ENCODE data around the gene USP34. TPM values are rescaled to one million over a fixed set of nuclear protein-coding genes. Genes with fewer than 3 reads are reported as not detected.

Gene USP34
- total and polyA plus RNA-seq, 2 donors from 2014 or later, result 37.2 to 112 TPM

GRCh38 chr2:61434314-61434713 is 36.6 kb downstream of the USP34 start:
- no peak overlapping the region for H3K4me3 ChIP-seq (ENCODE audit: low read length in 3 of 3)
- FAIRE-seq, result no peak
- no peak for TF ChIP-seq CTCF (IDR thresholded peaks at IDR 0.05; ENCODE audit: borderline replicate concordance, extremely low read depth, insufficient read depth)

GRCh38 chr2:61433606-61434005 is 37.3 kb downstream of the USP34 start:
- no peaks in the 10 kb centered on the region for H3K9me3 ChIP-seq (ENCODE audit: control insufficient read depth in 2 of 3, insufficient read depth in 1 of 3, low read length in 3 of 3)
- no peaks in the 10 kb centered on the region for H3K27me3 ChIP-seq (ENCODE audit: control insufficient read depth, insufficient read depth, low read length)
- H3K4me3 ChIP-seq (ENCODE audit: low read length in 3 of 3), result no peak overlapping the region
- H3K9ac ChIP-seq (ENCODE audit: low read length in 3 of 3), result no peak overlapping the region
- DNase-seq (no peak), FAIRE-seq (no peak)
- H3K27ac ChIP-seq (ENCODE audit: low read depth in 2 of 2, low read length in 2 of 2), result no peak overlapping the region
- no peaks in the 10 kb centered on the region for H3K36me3 ChIP-seq (ENCODE audit: control insufficient read depth in 2 of 3, insufficient read depth in 3 of 3, low read length in 3 of 3)
- intact Hi-C loops (cut with DNase I), result no loop called here
- TF ChIP-seq CTCF (IDR thresholded peaks at IDR 0.05; ENCODE audit: borderline replicate concordance, extremely low read depth, insufficient read depth), result no peak
- peaks cover 0 to 13% (median 0%) of the 10 kb centered on the region in 3 donors for H3K4me1 ChIP-seq (ENCODE audit: control insufficient read depth in 2 of 3, insufficient read depth in 2 of 3, low read depth in 1 of 3, low read length in 3 of 3)

More at GRCh38 chr2:61434314-61434713, 36.6 kb downstream of the USP34 start:
- no peak overlapping the region for H3K9ac ChIP-seq (ENCODE audit: low read length in 3 of 3)
- intact Hi-C loops (cut with DNase I), result no loop called here
- no peak overlapping the region for H3K27ac ChIP-seq (ENCODE audit: low read depth in 2 of 2, low read length in 2 of 2)
- no peak for DNase-seq
- no peaks in the 10 kb centered on the region for H3K9me3 ChIP-seq (ENCODE audit: control insufficient read depth in 2 of 3, insufficient read depth in 1 of 3, low read length in 3 of 3)
- H3K27me3 ChIP-seq (ENCODE audit: control insufficient read depth, insufficient read depth, low read length), result no peaks in the 10 kb centered on the region
- H3K4me1 ChIP-seq (ENCODE audit: control insufficient read depth in 2 of 3, insufficient read depth in 2 of 3, low read depth in 1 of 3, low read length in 3 of 3), result peaks cover 0 to 17% (median 0%) of the 10 kb centered on the region in 3 donors
- no peaks in the 10 kb centered on the region for H3K36me3 ChIP-seq (ENCODE audit: control insufficient read depth in 2 of 3, insufficient read depth in 3 of 3, low read length in 3 of 3)

- Histone ChIP-seq H3K9ac (ENCODE audit: low read length in 3 of 3) (no peak overlapping the region), H3K9me3 (ENCODE audit: control insufficient read depth in 2 of 3, insufficient read depth in 1 of 3, low read length in 3 of 3) (no peaks in the 10 kb centered on the region), H3K27me3 (ENCODE audit: control insufficient read depth, insufficient read depth, low read length) (no peaks in the 10 kb centered on the region), H3K36me3 (ENCODE audit: control insufficient read depth in 2 of 3, insufficient read depth in 3 of 3, low read length in 3 of 3) (no peaks in the 10 kb centered on the region), H3K4me1 (ENCODE audit: control insufficient read depth in 2 of 3, insufficient read depth in 2 of 3, low read depth in 1 of 3, low read length in 3 of 3) (peaks cover 0 to 13% (median 0%) of the 10 kb centered on the region in 3 donors), H3K4me3 (ENCODE audit: low read length in 3 of 3) (no peak overlapping the region), H3K27ac (ENCODE audit: low read depth in 2 of 2, low read length in 2 of 2) (no peak overlapping the region)
- no peak for DNase-seq
- no peak for TF ChIP-seq CTCF (IDR thresholded peaks at IDR 0.05; ENCODE audit: borderline replicate concordance, extremely low read depth, insufficient read depth)
- intact Hi-C loops (cut with DNase I), result no loop called here
- no peak for FAIRE-seq
Observed at GRCh38 chr2:61432990-61433389, 37.9 kb downstream of the USP34 start.

GRCh38 chr2:61431345-61431744 is 39.5 kb downstream of the USP34 start:
- no peaks in the 10 kb centered on the region for H3K27me3 ChIP-seq (ENCODE audit: control insufficient read depth, insufficient read depth, low read length)
- no peak for FAIRE-seq
- no peak for DNase-seq
- no peaks in the 10 kb centered on the region for H3K36me3 ChIP-seq (ENCODE audit: control insufficient read depth in 2 of 3, insufficient read depth in 3 of 3, low read length in 3 of 3)
- H3K9ac ChIP-seq (ENCODE audit: low read length in 3 of 3), result no peak overlapping the region
- TF ChIP-seq CTCF (IDR thresholded peaks at IDR 0.05; ENCODE audit: borderline replicate concordance, extremely low read depth, insufficient read depth), result no peak
- no peaks in the 10 kb centered on the region for H3K9me3 ChIP-seq (ENCODE audit: control insufficient read depth in 2 of 3, insufficient read depth in 1 of 3, low read length in 3 of 3)
- no peak overlapping the region for H3K27ac ChIP-seq (ENCODE audit: low read depth in 2 of 2, low read length in 2 of 2)
- H3K4me3 ChIP-seq (ENCODE audit: low read length in 3 of 3), result no peak overlapping the region
- intact Hi-C loops (cut with DNase I), result no loop called here
- peaks cover 0 to 16% (median 0%) of the 10 kb centered on the region in 3 donors for H3K4me1 ChIP-seq (ENCODE audit: control insufficient read depth in 2 of 3, insufficient read depth in 2 of 3, low read depth in 1 of 3, low read length in 3 of 3)

Data from kidney (tissue), 14 donors.